ENCODE measurements around the gene HASPIN.

DNA sequence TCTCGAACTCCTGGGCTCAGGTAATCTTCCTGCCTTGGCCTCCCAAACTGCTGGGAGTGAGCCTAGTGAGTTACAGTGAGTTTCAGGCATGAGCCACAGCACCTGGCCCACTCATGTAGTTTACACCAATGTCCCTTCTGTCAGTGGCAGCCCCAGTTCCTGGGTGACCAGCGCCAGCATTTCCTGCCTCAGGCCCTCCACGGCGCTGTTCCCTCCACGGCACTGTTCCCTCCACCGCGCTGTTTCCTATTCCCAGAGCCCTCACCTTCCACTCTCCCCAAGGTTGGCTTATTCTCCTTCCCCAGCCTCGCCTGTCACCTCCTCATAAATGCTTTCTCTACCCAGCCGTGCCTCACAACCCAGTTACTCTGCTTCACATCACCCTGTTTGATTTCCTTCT lies 44.6 kb downstream of the HASPIN start:
- no peak for TF ChIP-seq CTCF (IDR thresholded peaks at IDR 0.05; ENCODE audit: poor library complexity, severe bottlenecking)
- TF ChIP-seq EZH2 (IDR thresholded peaks at IDR 0.05; ENCODE audit: borderline replicate concordance, insufficient read depth, low read length, poor library complexity, severe bottlenecking), result no peak
- no peak for TF ChIP-seq EP300 (conservative IDR thresholded peaks at IDR 0.05; ENCODE audit: poor library complexity, severe bottlenecking)

All from neural cell (in vitro differentiated cells).